A673 (cell line): ENCODE results near the gene CLDN24.

Experiments used
- CTCF ChIP-seq: fragments of 300-800, 200-600 bp; sonication (generic); conservative IDR thresholded peaks from 2 replicates; pipeline ENCODE4 v1.5.1; 2017; ENCODE audit warnings: low read depth, mild to moderate bottlenecking, antibody characterized with exemption, low read length, moderate library complexity, mixed read lengths
- EZH2 ChIP-seq: fragments of 200-600 bp; sonication (generic); IDR thresholded peaks from 2 replicates; pipeline ENCODE4 v1.6.1; 2017; ENCODE audit warnings: borderline replicate concordance, low read depth, mild to moderate bottlenecking, mixed read lengths, antibody characterized with exemption, low read length; ENCODE audit not compliant: poor library complexity, severe bottlenecking

GRCh38 chr4:183284258-183284785, 37.9 kb downstream of the CLDN24 start:
- TF ChIP-seq CTCF, result no peak
- TF ChIP-seq EZH2, result no peak
